ENCODE measurements around the gene HERC2.
"Not testable (repeated sequence)": the region's sequence is repeated elsewhere in the genome, so short reads cannot be mapped to it uniquely, and the experiment has no call there.

HERC2 gene

GRCh38 chr15:28255965-28256364, 66.0 kb downstream of the HERC2 start:
- H3K36me3 ChIP-seq (ENCODE audit: insufficient read depth, low read length), result peaks cover 68% of the 10 kb centered on the region

GRCh38 chr15:28252831-28253230, 69.1 kb downstream of the HERC2 start:
- Histone ChIP-seq H3K27me3 (ENCODE audit: insufficient read depth, low read length) (no peaks in the 10 kb centered on the region), H3K4me3 (ENCODE audit: low read length) (no peak overlapping the region), H3K9me3 (ENCODE audit: insufficient read depth, low read depth, low read length) (no peaks in the 10 kb centered on the region), H3K36me3 (ENCODE audit: insufficient read depth, low read length) (peaks cover 74% of the 10 kb centered on the region), H3K27ac (ENCODE audit: low read depth, low read length) (no peak overlapping the region), H3K9ac (ENCODE audit: low read depth, low read length) (no peak overlapping the region), H3K4me1 (ENCODE audit: insufficient read depth, low read length) (no peaks in the 10 kb centered on the region)
- WGBS, result 97% methylated on average over 6 of the region's 6 CpGs

More at GRCh38 chr15:28255965-28256364, 66.0 kb downstream of the HERC2 start:
- Histone ChIP-seq H3K27ac (ENCODE audit: low read depth, low read length) (no peak overlapping the region), H3K4me3 (ENCODE audit: low read length) (no peak overlapping the region), H3K4me1 (ENCODE audit: insufficient read depth, low read length) (no peaks in the 10 kb centered on the region), H3K9me3 (ENCODE audit: insufficient read depth, low read depth, low read length) (no peaks in the 10 kb centered on the region), H3K27me3 (ENCODE audit: insufficient read depth, low read length) (no peaks in the 10 kb centered on the region), H3K9ac (ENCODE audit: low read depth, low read length) (no peak overlapping the region)
- 95% methylated on average over 15 of the region's 15 CpGs for WGBS

- Histone ChIP-seq H3K4me3 (ENCODE audit: low read length) (no peak overlapping the region), H3K36me3 (ENCODE audit: insufficient read depth, low read length) (peaks cover 79% of the 10 kb centered on the region), H3K27ac (ENCODE audit: low read depth, low read length) (no peak overlapping the region), H3K9me3 (ENCODE audit: insufficient read depth, low read depth, low read length) (peaks cover 2% of the 10 kb centered on the region; the same call in 1 of the 2 replicates), H3K4me1 (ENCODE audit: insufficient read depth, low read length) (no peaks in the 10 kb centered on the region), H3K9ac (ENCODE audit: low read depth, low read length) (no peak overlapping the region), H3K27me3 (ENCODE audit: insufficient read depth, low read length) (no peaks in the 10 kb centered on the region)
- 94% methylated on average over 5 of the region's 5 CpGs for WGBS
These were observed 75.4 kb downstream of the HERC2 start for GRCh38 chr15:28246605-28247004.

DNA sequence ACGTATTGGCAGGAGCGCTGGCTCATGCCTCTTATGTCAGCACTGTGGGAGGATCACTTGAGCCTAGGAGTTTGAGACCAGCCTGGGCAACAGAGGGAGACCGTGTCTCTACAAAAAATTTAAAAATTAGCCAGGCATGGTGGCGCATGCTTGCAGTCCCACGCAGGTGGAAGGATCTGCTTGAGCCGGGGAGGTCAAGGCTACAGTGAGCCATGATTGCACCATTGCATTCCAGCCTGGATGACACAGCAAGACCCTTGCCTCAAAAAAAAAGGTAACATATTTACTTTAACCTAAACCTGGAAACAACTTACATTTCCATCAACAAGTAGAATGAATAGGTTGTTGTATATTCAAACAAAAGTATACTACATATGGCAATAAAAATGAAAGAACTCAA, 78.1 kb downstream of the HERC2 start:
- no peak overlapping the region for H3K4me3 ChIP-seq (ENCODE audit: low read length)
- no peaks in the 10 kb centered on the region for H3K27me3 ChIP-seq (ENCODE audit: insufficient read depth, low read length)
- H3K36me3 ChIP-seq (ENCODE audit: insufficient read depth, low read length), result peaks cover 86% of the 10 kb centered on the region
- no peak overlapping the region for H3K9ac ChIP-seq (ENCODE audit: low read depth, low read length)
- peaks cover 5% of the 10 kb centered on the region; the same call in 1 of the 2 replicates for H3K9me3 ChIP-seq (ENCODE audit: insufficient read depth, low read depth, low read length)
- H3K4me1 ChIP-seq (ENCODE audit: insufficient read depth, low read length), result no peaks in the 10 kb centered on the region
- no peak overlapping the region for H3K27ac ChIP-seq (ENCODE audit: low read depth, low read length)
- 96% methylated on average over 6 of the region's 6 CpGs for WGBS

DNA sequence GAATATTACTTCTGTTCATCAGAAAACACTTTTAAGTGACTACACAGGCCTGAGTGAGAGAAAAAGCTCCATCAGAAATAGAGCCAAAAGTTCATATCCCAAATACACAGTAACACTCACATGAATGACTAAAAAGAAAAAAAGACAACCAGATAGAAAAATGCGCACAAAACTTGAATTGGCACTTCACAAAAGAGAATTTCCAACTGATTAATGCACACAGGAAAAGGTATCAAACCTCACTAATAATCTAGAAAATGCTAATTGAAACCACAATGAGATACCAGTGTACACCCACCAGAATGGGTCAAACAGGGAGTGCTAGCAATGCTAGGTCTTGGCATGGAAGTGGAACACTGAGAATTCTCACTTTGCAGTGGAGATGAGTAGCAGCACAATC, 78.6 kb downstream of the HERC2 start:
- Histone ChIP-seq H3K27me3 (ENCODE audit: insufficient read depth, low read length) (no peaks in the 10 kb centered on the region), H3K9me3 (ENCODE audit: insufficient read depth, low read depth, low read length) (peaks cover 5% of the 10 kb centered on the region; the same call in 1 of the 2 replicates), H3K4me1 (ENCODE audit: insufficient read depth, low read length) (no peaks in the 10 kb centered on the region), H3K27ac (ENCODE audit: low read depth, low read length) (no peak overlapping the region), H3K4me3 (ENCODE audit: low read length) (no peak overlapping the region), H3K36me3 (ENCODE audit: insufficient read depth, low read length) (peaks cover 86% of the 10 kb centered on the region), H3K9ac (ENCODE audit: low read depth, low read length) (no peak overlapping the region)
- WGBS, result 91% methylated on average over 1 of the region's 1 CpG

DNA sequence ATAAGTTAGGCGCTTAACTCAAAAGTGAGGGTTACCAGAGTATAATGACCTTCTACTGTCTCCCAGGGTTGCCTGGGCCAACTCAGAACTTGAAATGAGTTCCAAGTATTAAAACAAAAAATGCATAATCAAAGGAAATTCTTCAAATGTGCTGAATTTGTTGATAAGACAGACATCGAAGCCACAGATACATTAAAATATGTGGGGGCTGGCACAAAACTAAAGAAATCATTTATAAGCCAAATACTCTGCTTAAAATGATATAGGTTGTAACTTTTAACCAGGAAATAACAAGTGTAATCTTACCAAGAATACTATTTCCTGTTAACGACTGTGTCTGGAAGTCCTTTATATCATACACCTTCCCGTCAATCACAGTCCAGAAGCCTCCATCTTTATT, 83.7 kb downstream of the HERC2 start:
- H3K36me3 ChIP-seq (ENCODE audit: insufficient read depth, low read length), result peaks cover 61% of the 10 kb centered on the region
- H3K27ac ChIP-seq (ENCODE audit: low read depth, low read length); H3K4me1 ChIP-seq (ENCODE audit: insufficient read depth, low read length); H3K9ac ChIP-seq (ENCODE audit: low read depth, low read length); H3K4me3 ChIP-seq (ENCODE audit: low read length); H3K27me3 ChIP-seq (ENCODE audit: insufficient read depth, low read length); H3K9me3 ChIP-seq (ENCODE audit: insufficient read depth, low read depth, low read length): not testable (repeated sequence)
- 97% methylated on average over 4 of the region's 4 CpGs for WGBS

GRCh38 chr15:28231743-28232142, 90.2 kb downstream of the HERC2 start:
- WGBS, result 98% methylated on average over 6 of the region's 6 CpGs

GRCh38 chr15:28231336-28231735, 90.6 kb downstream of the HERC2 start:
- H3K4me3 ChIP-seq (ENCODE audit: low read length); H3K9ac ChIP-seq (ENCODE audit: low read depth, low read length); H3K27me3 ChIP-seq (ENCODE audit: insufficient read depth, low read length); H3K9me3 ChIP-seq (ENCODE audit: insufficient read depth, low read depth, low read length); H3K27ac ChIP-seq (ENCODE audit: low read depth, low read length); H3K4me1 ChIP-seq (ENCODE audit: insufficient read depth, low read length): not testable (repeated sequence)
- peaks cover 56% of the 10 kb centered on the region for H3K36me3 ChIP-seq (ENCODE audit: insufficient read depth, low read length)
- 95% methylated on average over 5 of the region's 7 CpGs for WGBS

More at GRCh38 chr15:28231743-28232142, 90.2 kb downstream of the HERC2 start:
- H3K4me3 ChIP-seq (ENCODE audit: low read length); H3K4me1 ChIP-seq (ENCODE audit: insufficient read depth, low read length); H3K9me3 ChIP-seq (ENCODE audit: insufficient read depth, low read depth, low read length); H3K27me3 ChIP-seq (ENCODE audit: insufficient read depth, low read length); H3K27ac ChIP-seq (ENCODE audit: low read depth, low read length); H3K9ac ChIP-seq (ENCODE audit: low read depth, low read length): not testable (repeated sequence)
- H3K36me3 ChIP-seq (ENCODE audit: insufficient read depth, low read length), result peaks cover 52% of the 10 kb centered on the region

GRCh38 chr15:28228990-28229640, 92.9 kb downstream of the HERC2 start:
- not testable (repeated sequence) for H3K9ac ChIP-seq (ENCODE audit: low read depth, low read length); H3K9me3 ChIP-seq (ENCODE audit: insufficient read depth, low read depth, low read length); H3K4me3 ChIP-seq (ENCODE audit: low read length); H3K27ac ChIP-seq (ENCODE audit: low read depth, low read length); H3K27me3 ChIP-seq (ENCODE audit: insufficient read depth, low read length); H3K4me1 ChIP-seq (ENCODE audit: insufficient read depth, low read length)
- whole genome bisulfite sequencing, result 91% methylated on average over 9 of the region's 9 CpGs
- peaks cover 53% of the 10 kb centered on the region for H3K36me3 ChIP-seq (ENCODE audit: insufficient read depth, low read length)

DNA sequence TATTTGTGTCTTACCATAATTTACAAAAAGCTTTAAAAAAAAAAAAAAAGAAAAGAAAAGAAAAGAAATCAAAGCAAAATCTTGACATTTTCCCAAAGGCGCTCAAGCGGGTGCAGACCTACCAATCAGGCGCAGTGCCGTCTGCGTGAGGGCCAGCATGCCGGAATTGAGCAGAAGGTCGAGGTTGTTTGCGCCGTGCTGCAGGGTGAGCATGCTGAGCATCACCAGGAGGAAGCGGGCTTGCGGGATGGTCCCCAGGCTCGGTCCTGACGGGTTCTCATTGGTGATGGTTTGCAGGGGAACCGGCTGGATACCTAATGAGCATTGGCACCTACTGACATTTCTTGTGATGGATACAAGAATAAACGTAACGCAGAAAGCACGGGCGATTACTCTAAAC, 93.9 kb downstream of the HERC2 start:
- Histone ChIP-seq H3K4me3 (ENCODE audit: low read length) (no peak overlapping the region), H3K4me1 (ENCODE audit: insufficient read depth, low read length) (no peaks in the 10 kb centered on the region), H3K27ac (ENCODE audit: low read depth, low read length) (no peak overlapping the region), H3K9me3 (ENCODE audit: insufficient read depth, low read depth, low read length) (no peaks in the 10 kb centered on the region), H3K36me3 (ENCODE audit: insufficient read depth, low read length) (peaks cover 50% of the 10 kb centered on the region), H3K9ac (ENCODE audit: low read depth, low read length) (no peak overlapping the region), H3K27me3 (ENCODE audit: insufficient read depth, low read length) (no peaks in the 10 kb centered on the region)
- WGBS, result 96% methylated on average over 18 of the region's 18 CpGs

DNA sequence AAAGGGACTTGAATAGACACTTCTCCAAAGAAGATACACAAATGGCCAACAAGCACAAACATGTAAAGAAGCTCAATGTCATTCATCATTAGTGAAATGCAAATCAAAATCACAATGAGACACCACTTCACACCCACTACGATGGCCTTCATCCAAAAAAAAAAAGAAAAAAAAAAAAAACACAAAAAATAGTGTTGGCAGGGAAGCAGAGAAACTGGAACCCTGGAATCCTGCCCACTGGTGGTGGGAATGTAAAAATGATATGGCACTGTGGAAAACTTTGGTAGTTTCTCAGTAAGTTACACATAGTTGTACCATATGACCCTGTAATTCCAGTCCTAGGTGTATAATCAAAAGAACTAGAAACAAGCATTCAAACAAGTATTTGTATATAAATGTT, 94.7 kb downstream of the HERC2 start:
- no CpG with 5 or more reads among the region's 1 CpG for WGBS
- H3K4me1 ChIP-seq (ENCODE audit: insufficient read depth, low read length); H3K27ac ChIP-seq (ENCODE audit: low read depth, low read length); H3K9me3 ChIP-seq (ENCODE audit: insufficient read depth, low read depth, low read length); H3K4me3 ChIP-seq (ENCODE audit: low read length); H3K9ac ChIP-seq (ENCODE audit: low read depth, low read length); H3K27me3 ChIP-seq (ENCODE audit: insufficient read depth, low read length): not testable (repeated sequence)
- H3K36me3 ChIP-seq (ENCODE audit: insufficient read depth, low read length), result peaks cover 49% of the 10 kb centered on the region

DNA sequence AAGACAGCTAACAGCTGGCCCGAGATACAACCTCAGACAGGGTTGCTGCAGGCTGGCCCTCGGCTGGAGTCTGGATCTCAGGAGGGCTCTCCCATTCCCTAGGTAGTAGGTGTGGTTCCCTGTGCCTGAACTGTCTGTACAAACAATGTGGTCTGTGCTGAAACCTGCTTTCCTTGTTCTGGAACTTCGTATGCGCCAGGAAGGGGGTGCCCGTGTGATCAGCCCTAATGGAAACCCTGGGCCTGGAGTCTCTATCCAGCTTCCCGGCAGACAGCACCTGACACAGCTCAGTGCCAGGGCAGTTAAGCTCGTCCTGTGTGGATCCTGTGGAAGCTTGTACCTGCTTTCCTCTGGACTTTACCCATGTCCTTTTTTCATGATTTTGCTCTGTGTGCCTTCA, 99.4 kb downstream of the HERC2 start:
- H3K4me1 ChIP-seq (ENCODE audit: insufficient read depth, low read length); H3K27ac ChIP-seq (ENCODE audit: low read depth, low read length); H3K4me3 ChIP-seq (ENCODE audit: low read length); H3K9ac ChIP-seq (ENCODE audit: low read depth, low read length); H3K9me3 ChIP-seq (ENCODE audit: insufficient read depth, low read depth, low read length); H3K27me3 ChIP-seq (ENCODE audit: insufficient read depth, low read length): not testable (repeated sequence)
- peaks cover 53% of the 10 kb centered on the region for H3K36me3 ChIP-seq (ENCODE audit: insufficient read depth, low read length)
- WGBS, result 92% methylated on average over 7 of the region's 7 CpGs
